ENCODE data around the gene ATPAF1.

GRCh38 chr1:46689356-46689755 lies 21.2 kb upstream of the ATPAF1 start:
- TF ChIP-seq POLR2A (IDR thresholded peaks at IDR 0.05; ENCODE audit: low read length) (no peak), GATA1 (IDR thresholded peaks at IDR 0.05; ENCODE audit: low read depth, low read length) (no peak)
